H1 (cell line): Measurements from ENCODE around the gene CCDC47. TPM values are rescaled to one million over a fixed set of nuclear protein-coding genes. Genes with fewer than 3 reads are reported as not detected.

Experiments
- CTCF ChIA-PET: fragments of 300-600 bp; sonication (Branson Sonifier 250); formaldehyde crosslinking; loops from one replicate; lab custom pipeline; 2021; ENCODE audit not compliant: partially characterized antibody; lab: Charles Lee
- POLR2A ChIA-PET: fragments of 300-600 bp; sonication (Branson Sonifier 250); formaldehyde crosslinking; loops from one replicate; lab custom pipeline; 2021; ENCODE audit warnings: inconsistent platforms; ENCODE audit not compliant: partially characterized antibody; lab: Charles Lee
- DNase-seq, 2 experiments: peaks; one replicate each; pipeline versions ENCODE4 v3.0.0 to v3.0.0-alpha.2; 2010 to 2022; ENCODE audit warnings: low spot score in 2 of 2, low read depth in 1 of 2, mixed read lengths in 1 of 2
- FAIRE-seq: peaks from 2 replicates; lab custom pipeline; 2011; peaks lifted over from hg19 to GRCh38; lab: Jason Lieb, UNC
- H2AFZ ChIP-seq: 2 replicates; pipeline ENCODE4 v1.8.1; 2012; ENCODE audit warnings: low read length, inconsistent platforms
- H2AK5ac ChIP-seq: 2 replicates; pipeline ENCODE4 v1.6.1; 2013; ENCODE audit warnings: low read depth, low read length
- H2BK120ac ChIP-seq: replicated peaks from 2 replicates; pipeline ENCODE3; 2013; ENCODE audit warnings: low read depth, low read length, inconsistent platforms
- H2BK12ac ChIP-seq: 2 replicates; pipeline ENCODE4 v1.6.1; 2013; ENCODE audit warnings: low read depth, low read length
- H2BK15ac ChIP-seq: 2 replicates; pipeline ENCODE4 v1.6.1; 2013; ENCODE audit warnings: low read length
- H2BK20ac ChIP-seq: 2 replicates; pipeline ENCODE4 v1.6.1; 2013; ENCODE audit warnings: low read length
- H2BK5ac ChIP-seq: 2 replicates; pipeline ENCODE4 v1.6.1; 2013; ENCODE audit warnings: low read depth, low read length
- H3K14ac ChIP-seq: 2 replicates; pipeline ENCODE4 v1.6.1; 2013; ENCODE audit warnings: inconsistent platforms; ENCODE audit not compliant: insufficient read length
- H3K18ac ChIP-seq: 2 replicates; pipeline ENCODE4 v1.6.1; 2013; ENCODE audit warnings: low read length; ENCODE audit errors: extremely low read depth
- H3K23ac ChIP-seq: 2 replicates; pipeline ENCODE4 v1.6.1; 2013; ENCODE audit warnings: inconsistent platforms; ENCODE audit not compliant: insufficient read length
- H3K23me2 ChIP-seq: 2 replicates; pipeline ENCODE4 v1.6.1; 2013; ENCODE audit warnings: low read depth, low read length
- H3K27ac ChIP-seq: 2 replicates; pipeline ENCODE4 v1.6.1; 2011; ENCODE audit warnings: low read depth, low read length, inconsistent platforms
- H3K27me3 ChIP-seq, 4 experiments: replicated peaks in 1 of 4; 1 replicate in 1 of 4; 2 replicates in 3 of 4; pipeline versions ENCODE4 v1.6.1 to v1.8.1; 2011 to 2013; ENCODE audit warnings: low read length in 3 of 4, mild to moderate bottlenecking in 3 of 4, inconsistent platforms in 2 of 4, mixed read lengths in 2 of 4, moderate library complexity in 1 of 4; ENCODE audit not compliant: control insufficient read depth in 3 of 4, insufficient read depth in 3 of 4; ENCODE audit errors: extremely low read depth in 1 of 4
- H3K36me3 ChIP-seq, 4 experiments: 2 replicates each; pipeline versions ENCODE4 v1.6.1 to v1.8.1; 2011 to 2013; ENCODE audit warnings: mild to moderate bottlenecking in 4 of 4, low read length in 3 of 4, moderate library complexity in 2 of 4, control low read depth in 1 of 4, inconsistent platforms in 1 of 4; ENCODE audit not compliant: insufficient read depth in 4 of 4, control insufficient read depth in 2 of 4
- H3K4ac ChIP-seq: replicated peaks from 2 replicates; pipeline ENCODE3; 2013; ENCODE audit warnings: low read length, low read depth, mixed read lengths, inconsistent platforms; ENCODE audit not compliant: insufficient read length
- H3K4me1 ChIP-seq, 4 experiments: replicated peaks in 1 of 4; 1 replicate in 1 of 4; 2 replicates in 3 of 4; pipeline versions ENCODE4 v1.6.1 to v1.8.1; 2011 to 2013; ENCODE audit warnings: low read length in 3 of 4, inconsistent platforms in 2 of 4, mixed read lengths in 1 of 4; ENCODE audit not compliant: insufficient read depth in 4 of 4, control insufficient read depth in 3 of 4
- H3K4me2 ChIP-seq, 2 experiments: 2 replicates each; pipeline versions ENCODE4 v1.6.1 to v1.8.1; 2011 to 2013; ENCODE audit warnings: low read depth in 2 of 2, low read length in 2 of 2, control low read depth in 1 of 2, inconsistent platforms in 1 of 2, mild to moderate bottlenecking in 1 of 2; ENCODE audit not compliant: insufficient read depth in 1 of 2
- H3K4me3 ChIP-seq, 4 experiments: fragments of 200-600, 300-600 bp in 1 of 4; sonication (generic), shearing (Covaris generic), sonication (Bioruptor Twin) in 1 of 4; 2 replicates each; pipeline versions ENCODE4 v1.5.1 to v1.8.1; 2011 to 2016; ENCODE audit warnings: low read length in 4 of 4, low read depth in 3 of 4, control low read depth in 2 of 4, inconsistent platforms in 2 of 4, mild to moderate bottlenecking in 2 of 4, mixed read lengths in 1 of 4, moderate library complexity in 1 of 4; ENCODE audit not compliant: insufficient read depth in 2 of 4; ENCODE audit errors: extremely low read depth in 1 of 4
- H3K56ac ChIP-seq: replicated peaks from 2 replicates; pipeline ENCODE3; 2013; ENCODE audit warnings: low read depth, mild to moderate bottlenecking, mixed read lengths, low read length, inconsistent platforms; ENCODE audit not compliant: insufficient read length
- H3K79me1 ChIP-seq: 2 replicates; pipeline ENCODE4 v1.6.1; 2013; ENCODE audit warnings: low read depth, low read length, control low read depth
- H3K79me2 ChIP-seq, 2 experiments: 2 replicates each; pipeline versions ENCODE4 v1.6.1 to v1.8.1; 2012 to 2013; ENCODE audit warnings: low read length in 2 of 2, mild to moderate bottlenecking in 2 of 2, inconsistent platforms in 1 of 2; ENCODE audit not compliant: insufficient read depth in 2 of 2, control insufficient read depth in 1 of 2
- H3K9ac ChIP-seq, 4 experiments: replicated peaks in 1 of 4; 1 replicate in 1 of 4; 2 replicates in 3 of 4; pipeline versions ENCODE4 v1.6.1 to v1.8.1; 2011 to 2013; ENCODE audit warnings: low read depth in 3 of 4, low read length in 3 of 4, control low read depth in 2 of 4, mild to moderate bottlenecking in 2 of 4, moderate library complexity in 2 of 4, inconsistent platforms in 1 of 4; ENCODE audit errors: extremely low read depth in 1 of 4
- H3K9me3 ChIP-seq, 2 experiments: 2 replicates each; pipeline versions ENCODE4 v1.6.1 to v1.8.1; 2012 to 2013; ENCODE audit warnings: mild to moderate bottlenecking in 2 of 2, moderate library complexity in 2 of 2, control low read depth in 1 of 2, inconsistent platforms in 1 of 2, low read depth in 1 of 2, low read length in 1 of 2, mixed read lengths in 1 of 2; ENCODE audit not compliant: insufficient read depth in 2 of 2
- H4K20me1 ChIP-seq, 2 experiments: replicated peaks in 1 of 2; 2 replicates each; pipeline versions ENCODE3 to v1.8.1; 2011 to 2013; ENCODE audit warnings: inconsistent platforms in 2 of 2, low read length in 2 of 2, mild to moderate bottlenecking in 1 of 2; ENCODE audit not compliant: insufficient read depth in 2 of 2, control insufficient read depth in 1 of 2
- H4K5ac ChIP-seq: 2 replicates; pipeline ENCODE4 v1.6.1; 2013; ENCODE audit warnings: low read length, low read depth, mixed read lengths, inconsistent platforms; ENCODE audit not compliant: insufficient read length
- H4K8ac ChIP-seq: 2 replicates; pipeline ENCODE4 v1.8.0; 2013; ENCODE audit warnings: mild to moderate bottlenecking, moderate library complexity, low read length, inconsistent platforms; ENCODE audit not compliant: insufficient read depth; ENCODE audit errors: extremely low read depth
- H4K91ac ChIP-seq: replicated peaks from 2 replicates; pipeline ENCODE3; 2013; ENCODE audit warnings: low read length, mixed read lengths, inconsistent platforms; ENCODE audit not compliant: insufficient read length
- SP1 ChIP-seq: IDR thresholded peaks from 2 replicates; pipeline ENCODE4 v1.6.1; 2011; ENCODE audit warnings: low read depth, low read length
- TEAD4 ChIP-seq: IDR thresholded peaks from 2 replicates; pipeline ENCODE4 v1.6.1; 2012; ENCODE audit warnings: low read depth, low read length, inconsistent platforms, mixed read lengths
- WGBS, 2 experiments: shearing (Covaris generic) in 1 of 2; methylation state at CpG; one replicate each; pipeline versions ENCODE4 v1.1.6 to v1.1.7; 2013 to 2015; ENCODE audit warnings: low lambda C conversion rate in 2 of 2, mixed read lengths in 2 of 2, inconsistent platforms in 1 of 2, low coverage in 1 of 2, missing lambda C conversion rate in 1 of 2; ENCODE audit not compliant: insufficient replicate concordance in 2 of 2, insufficient coverage in 1 of 2, insufficient read length in 1 of 2; ENCODE audit errors: extremely low coverage in 1 of 2, missing lambda C conversion rate in 1 of 2; 5-methylcytosine and 5-hydroxymethylcytosine counted together
- polyA plus RNA-seq, 7 experiments: library from polyadenylated mRNA; depleted of rRNA in 3 of 7; stranded (reverse) in 5 of 7; unstranded in 2 of 7; fragments of >200 nt in 5 of 7; fragments of 200-250 nt in 2 of 7; gene quantifications; 1 replicate in 5 of 7; 2 replicates in 1 of 7; 4 replicates in 1 of 7; pipeline versions ENCODE4 v1.2.1 to v1.2.3, GENCODE V29; 2011 to 2013; ENCODE audit warnings: missing spikeins in 2 of 7, mixed read lengths in 2 of 7
- total RNA-seq: library from RNA; stranded (reverse); fragmentation: NEBNext Ultra II Directional; extraction: Animal tissue kit (Norgen Biotek cat#: 25700); gene quantifications from 2 replicates; pipeline ENCODE4 v1.2.1, GENCODE V29; 2021

CCDC47 gene
- total and polyA plus RNA-seq, 2 of the 8 experiments (the other 6 are each of a cell fraction or from before 2014, with no cell fraction given), result 21.2 to 83.1 TPM

DNA sequence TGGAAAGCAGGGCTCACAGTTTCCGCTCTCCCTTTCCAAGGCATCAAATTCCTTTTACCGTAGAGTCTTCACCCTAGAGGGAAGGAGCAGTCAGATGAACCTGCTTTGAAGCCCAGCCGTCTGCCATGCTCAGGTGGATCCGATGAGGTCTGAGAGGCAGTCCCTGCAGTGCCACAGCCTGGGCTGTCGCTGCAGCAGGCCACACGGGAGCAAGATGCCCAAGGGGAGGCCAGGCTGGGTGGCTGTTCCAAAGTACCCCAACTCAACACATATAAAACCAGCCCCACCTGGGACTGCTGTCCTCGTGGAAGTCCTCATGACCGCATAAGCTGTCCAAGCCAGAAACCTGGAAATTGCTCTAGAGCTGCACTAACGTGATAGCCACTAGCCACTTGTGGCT is 68.6 kb downstream of the CCDC47 start:
- H3K56ac ChIP-seq, result no peak overlapping the region
- no peak overlapping the region for H2BK12ac ChIP-seq
- H3K23me2 ChIP-seq, result peaks cover 9% of the 10 kb centered on the region; the same call in 1 of the 2 replicates
- H3K79me2 ChIP-seq, result no peaks in the 10 kb centered on the region; a peak in 1 of 4 replicates
- H3K27me3 ChIP-seq, result peaks cover 0 to 5% (median 0%) of the 10 kb centered on the region in 4 experiments; a peak in 3 of 7 replicates
- no peak overlapping the region for H2BK120ac ChIP-seq
- H4K20me1 ChIP-seq, result peaks cover 4 to 9% of the 10 kb centered on the region in 2 experiments
- H2AK5ac ChIP-seq, result no peak overlapping the region
- H3K23ac ChIP-seq, result no peak overlapping the region
- peaks cover 2 to 15% (median 8%) of the 10 kb centered on the region in 4 experiments; a peak in 5 of 8 replicates for H3K36me3 ChIP-seq
- no peak overlapping the region for H4K91ac ChIP-seq
- no peak overlapping the region for H2BK5ac ChIP-seq
- no peak overlapping the region for H3K18ac ChIP-seq
- H3K9me3 ChIP-seq, result no peaks in the 10 kb centered on the region
- no peak for DNase-seq
- no peak overlapping the region for H2BK20ac ChIP-seq
- no peak overlapping the region for H3K27ac ChIP-seq
- no peak overlapping the region for H3K4me2 ChIP-seq
- ChIA-PET CTCF (interaction anchor here (1.1 kb wide), 1 partner anchor 10 kb away, joined by 3 read pairs; no protein-coding TSS in a partner anchor), POLR2A (interaction anchor here (1.9 kb wide), 1 partner anchor 10 kb away, joined by 7 read pairs; no protein-coding TSS in a partner anchor)
- no peak overlapping the region for H4K5ac ChIP-seq
- H3K4me3 ChIP-seq, result no peak overlapping the region
- no peak overlapping the region for H3K9ac ChIP-seq
- H2AFZ ChIP-seq, result no peak overlapping the region
- no peak overlapping the region for H3K14ac ChIP-seq
- no peak for FAIRE-seq
- no peak overlapping the region for H2BK15ac ChIP-seq
- H3K4ac ChIP-seq, result no peak overlapping the region
- H4K8ac ChIP-seq, result 0 out of 2 replicates have a peak overlapping the region, but pooled peaks have one; percentile 12
- 91% methylated on average over 9 of the region's 9 CpGs; no CpG with 5 or more reads in 1 of the 2 experiments for WGBS, 2 experiments
- peaks cover 3 to 14% (median 7%) of the 10 kb centered on the region in 4 experiments; a peak in 5 of 7 replicates for H3K4me1 ChIP-seq
- H3K79me1 ChIP-seq, result 0 out of 2 replicates have a peak, but pooled peaks cover 3% of the 10 kb centered on the region
- TF ChIP-seq TEAD4 (no peak), SP1 (no peak)
